NB4 (cell line): ENCODE measurements around the gene DIP2C.

Experiments
- DNase-seq: peaks from one replicate; pipeline ENCODE4 v3.0.0; 2010; ENCODE audit warnings: low read depth
- H3K4me3 ChIP-seq: one replicate; pipeline ENCODE4 v1.5.1; 2011; ENCODE audit warnings: mild to moderate bottlenecking, low read depth, low read length, moderate library complexity
- CTCF ChIP-seq: IDR thresholded peaks from one replicate; pipeline ENCODE4 v1.5.1; 2012; ENCODE audit warnings: low read depth, low read length
- MAX ChIP-seq: IDR thresholded peaks from 2 replicates; pipeline ENCODE4 v1.6.1; 2011; ENCODE audit warnings: low read depth, low read length
- MYC ChIP-seq: IDR thresholded peaks from 2 replicates; pipeline ENCODE4 v1.6.1; 2011; ENCODE audit warnings: low read depth, low read length
- POLR2A ChIP-seq: IDR thresholded peaks from 2 replicates; pipeline ENCODE4 v1.6.1; 2011; ENCODE audit warnings: mild to moderate bottlenecking; ENCODE audit not compliant: insufficient read length; ENCODE audit errors: extremely low read depth

DIP2C gene

GRCh38 chr10:316390-316789, 373.1 kb downstream of the DIP2C start:
- no peak overlapping the region for H3K4me3 ChIP-seq
- TF ChIP-seq MYC (no peak), POLR2A (no peak), MAX (no peak), CTCF (no peak)
- no peak for DNase-seq

- no peak for DNase-seq
- no peak overlapping the region for H3K4me3 ChIP-seq
- TF ChIP-seq POLR2A: no peak
- TF ChIP-seq MAX: no peak
- no peak for TF ChIP-seq MYC
- TF ChIP-seq CTCF: no peak
These were observed 374.6 kb downstream of the DIP2C start for GRCh38 chr10:314871-315270.

GRCh38 chr10:314381-314780, 375.1 kb downstream of the DIP2C start:
- H3K4me3 ChIP-seq: no peak overlapping the region
- TF ChIP-seq MAX (no peak), POLR2A (no peak), MYC (no peak), CTCF (no peak)
- DNase-seq: no peak

- DNase-seq: no peak
- TF ChIP-seq MAX (no peak), POLR2A (no peak), CTCF (no peak), MYC (no peak)
- no peak overlapping the region for H3K4me3 ChIP-seq
These were observed 377.4 kb downstream of the DIP2C start for GRCh38 chr10:311901-312665.

- no peak for TF ChIP-seq MYC
- TF ChIP-seq CTCF: no peak
- no peak for TF ChIP-seq MAX
- no peak for TF ChIP-seq POLR2A
- DNase-seq: no peak
- no peak overlapping the region for H3K4me3 ChIP-seq
These were observed 378.4 kb downstream of the DIP2C start for GRCh38 chr10:310976-311639.
